Gastroesophageal sphincter (tissue), 4 donors: Measurements from ENCODE around the gene BRD4. TPM values are rescaled to one million over a fixed set of nuclear protein-coding genes. Genes with fewer than 3 reads are reported as not detected.

Source experiments
- ATAC-seq: fragments of 150-250 bp; one replicate; pipeline ENCODE4 v1.9.1; 2016; ENCODE audit warnings: mild to moderate bottlenecking, moderate library complexity
- H3K27ac ChIP-seq, 4 donors: fragments of 200-600 bp; sonication (generic) in 3 of 4; 1 replicate in 3 of 4; 2 replicates in 1 of 4; pipeline ENCODE4 v1.5.1; 2016 to 2019
- H3K27me3 ChIP-seq: fragments of 200-600 bp; sonication (generic); one replicate; pipeline ENCODE4 v1.5.1; 2019
- H3K36me3 ChIP-seq, 2 donors: fragments of 200-600 bp; sonication (generic); one replicate each; pipeline ENCODE4 v1.5.1; 2019; ENCODE audit warnings: control low read depth in 1 of 2
- H3K4me1 ChIP-seq, 3 donors: fragments of 200-600 bp; sonication (generic); 1 replicate in 2 of 3; 2 replicates in 1 of 3; pipeline ENCODE4 v1.5.1; 2016 to 2019; ENCODE audit warnings: control low read depth in 2 of 3
- H3K4me3 ChIP-seq, 2 donors: fragments of 200-600 bp; sonication (generic); one replicate each; pipeline ENCODE4 v1.5.1; 2019; ENCODE audit warnings: mild to moderate bottlenecking in 1 of 2, moderate library complexity in 1 of 2
- H3K9me3 ChIP-seq, 3 donors: fragments of 200-600 bp; sonication (generic); one replicate each; pipeline ENCODE4 v1.5.1; 2017 to 2019; ENCODE audit warnings: control low read depth in 2 of 3
- EP300 ChIP-seq: sonication (generic); formaldehyde crosslinking; IDR thresholded peaks from one replicate; pipeline ENCODE4 v1.6.1; 2017; ENCODE audit warnings: antibody characterized with exemption, mild to moderate bottlenecking
- POLR2A ChIP-seq, 2 donors: fragments of 450-650 bp; IDR thresholded peaks; one replicate each; pipeline ENCODE4 v1.6.1; 2017; ENCODE audit warnings: antibody characterized with exemption in 2 of 2, mild to moderate bottlenecking in 2 of 2, moderate library complexity in 1 of 2
- POLR2AphosphoS5 ChIP-seq: sonication (generic); formaldehyde crosslinking; IDR thresholded peaks from one replicate; pipeline ENCODE4 v1.6.1; 2017; ENCODE audit warnings: antibody characterized with exemption
- WGBS, 2 donors: methylation state at CpG; one replicate each; pipeline ENCODE4 v1.1.5; 2018; ENCODE audit warnings: low coverage in 1 of 2; 5-methylcytosine and 5-hydroxymethylcytosine counted together
- total RNA-seq, 4 donors: library from RNA; depleted of rRNA; stranded (reverse); fragments of >200 nt; gene quantifications; one replicate each; pipeline ENCODE4 v1.1.0, GENCODE V29; 2016
- TF ChIP-seq, protein P1 (sequence below), 4 experiments: fragments of 200-600 bp in 2 of 4; fragments of 450-650 bp in 2 of 4; sonication (generic) in 1 of 4; IDR thresholded peaks; one replicate each; pipeline ENCODE4 v1.5.1; 2017 to 2019; ENCODE audit warnings: antibody characterized with exemption in 4 of 4, mild to moderate bottlenecking in 2 of 4, moderate library complexity in 2 of 4

Gene BRD4
- total RNA-seq, 4 donors from 2014 or later: 29.6 to 49.3 (median 34.4) TPM

- H3K9me3 ChIP-seq: no peaks in the 10 kb centered on the region
- H3K4me1 ChIP-seq: peaks cover 23 to 96% (median 71%) of the 10 kb centered on the region in 3 donors
- H3K27me3 ChIP-seq: no peaks in the 10 kb centered on the region
- peak overlapping the region; percentile 78 to 88 (median 85) for H3K27ac ChIP-seq
- H3K36me3 ChIP-seq: peaks cover 0 to 63% of the 10 kb centered on the region in 2 donors
- H3K4me3 ChIP-seq: peak overlapping the region in 1 of 2 donors; percentile 8
- WGBS, 2 donors: 20% methylated on average over 5 of the region's 15 CpGs; no CpG with 5 or more reads in 1 of the 2 donors
- peak; percentile 35 for ATAC-seq
- peak; percentile 30 for TF ChIP-seq POLR2AphosphoS5
- TF ChIP-seq EP300: no peak
Observed at GRCh38 chr19:15249972-15250639, 82.2 kb downstream of the BRD4 start.

DNA sequence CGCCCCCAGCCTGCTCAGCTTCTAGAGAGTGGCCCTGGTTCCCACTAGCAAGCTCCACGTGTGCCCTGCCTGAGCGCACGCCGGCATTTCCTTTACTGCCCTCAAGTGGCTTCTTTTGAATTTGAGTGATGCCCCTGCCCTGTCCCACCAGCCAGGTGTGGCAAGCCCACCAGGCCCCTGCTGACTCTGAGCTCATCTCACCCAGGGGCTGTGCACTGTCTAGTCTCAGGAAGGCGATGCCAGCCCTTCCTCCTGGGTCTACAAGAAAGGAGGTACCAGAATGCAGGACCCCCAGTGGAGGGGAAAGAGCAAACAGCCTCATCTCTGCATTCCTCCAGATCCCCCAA, 82.8 kb downstream of the BRD4 start:
- no peak for ATAC-seq
- 10% methylated on average over 2 of the region's 6 CpGs; no CpG with 5 or more reads in 1 of the 2 donors for WGBS, 2 donors
- peak overlapping the region in 1 of 2 donors; percentile 8 for H3K4me3 ChIP-seq
- peak overlapping the region; percentile 78 to 88 (median 85) for H3K27ac ChIP-seq
- peaks cover 0 to 63% of the 10 kb centered on the region in 2 donors for H3K36me3 ChIP-seq
- TF ChIP-seq EP300 (no peak), POLR2A (IDR thresholded peaks at IDR 0.05) (no peak), POLR2AphosphoS5 (no peak)
- TF ChIP-seq, protein P1, sequence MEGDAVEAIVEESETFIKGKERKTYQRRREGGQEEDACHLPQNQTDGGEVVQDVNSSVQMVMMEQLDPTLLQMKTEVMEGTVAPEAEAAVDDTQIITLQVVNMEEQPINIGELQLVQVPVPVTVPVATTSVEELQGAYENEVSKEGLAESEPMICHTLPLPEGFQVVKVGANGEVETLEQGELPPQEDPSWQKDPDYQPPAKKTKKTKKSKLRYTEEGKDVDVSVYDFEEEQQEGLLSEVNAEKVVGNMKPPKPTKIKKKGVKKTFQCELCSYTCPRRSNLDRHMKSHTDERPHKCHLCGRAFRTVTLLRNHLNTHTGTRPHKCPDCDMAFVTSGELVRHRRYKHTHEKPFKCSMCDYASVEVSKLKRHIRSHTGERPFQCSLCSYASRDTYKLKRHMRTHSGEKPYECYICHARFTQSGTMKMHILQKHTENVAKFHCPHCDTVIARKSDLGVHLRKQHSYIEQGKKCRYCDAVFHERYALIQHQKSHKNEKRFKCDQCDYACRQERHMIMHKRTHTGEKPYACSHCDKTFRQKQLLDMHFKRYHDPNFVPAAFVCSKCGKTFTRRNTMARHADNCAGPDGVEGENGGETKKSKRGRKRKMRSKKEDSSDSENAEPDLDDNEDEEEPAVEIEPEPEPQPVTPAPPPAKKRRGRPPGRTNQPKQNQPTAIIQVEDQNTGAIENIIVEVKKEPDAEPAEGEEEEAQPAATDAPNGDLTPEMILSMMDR (IDR thresholded peaks at IDR 0.05): no peak
- no peaks in the 10 kb centered on the region for H3K27me3 ChIP-seq
- H3K4me1 ChIP-seq: peaks cover 23 to 100% (median 71%) of the 10 kb centered on the region in 3 donors
- no peaks in the 10 kb centered on the region for H3K9me3 ChIP-seq

- H3K27ac ChIP-seq: peak overlapping the region; percentile 78 to 88 (median 85)
- ATAC-seq: peak; percentile 71
- H3K4me3 ChIP-seq: peak overlapping the region in 1 of 2 donors; percentile 8
- H3K4me1 ChIP-seq: peaks cover 23 to 100% (median 71%) of the 10 kb centered on the region in 3 donors
- TF ChIP-seq EP300 (no peak), POLR2A (IDR thresholded peaks at IDR 0.05) (no peak), POLR2AphosphoS5 (peak; percentile 72)
- TF ChIP-seq, protein P1 (IDR thresholded peaks at IDR 0.05): peak in 1 of 4 experiments; percentile 26
- 18 to 19% methylated on average over 8 to 11 of the region's 19 CpGs for WGBS, 2 donors
- peaks cover 0 to 63% of the 10 kb centered on the region in 2 donors for H3K36me3 ChIP-seq
- no peaks in the 10 kb centered on the region for H3K9me3 ChIP-seq
- H3K27me3 ChIP-seq: no peaks in the 10 kb centered on the region
Observed at GRCh38 chr19:15248648-15249527, 83.5 kb downstream of the BRD4 start.

GRCh38 chr19:15248106-15248505, 84.2 kb downstream of the BRD4 start:
- Histone ChIP-seq H3K9me3 (no peaks in the 10 kb centered on the region), H3K27me3 (no peaks in the 10 kb centered on the region), H3K4me1 (peaks cover 23 to 92% (median 64%) of the 10 kb centered on the region in 3 donors), H3K36me3 (peaks cover 0 to 63% of the 10 kb centered on the region in 2 donors), H3K27ac (peak overlapping the region; percentile 43 to 88 (median 85)), H3K4me3 (no peak overlapping the region)
- ATAC-seq: no peak
- TF ChIP-seq POLR2AphosphoS5 (no peak), EP300 (no peak), POLR2A (IDR thresholded peaks at IDR 0.05) (no peak)
- TF ChIP-seq, protein P1 (IDR thresholded peaks at IDR 0.05): no peak
- 22 to 33% methylated on average over 3 of the region's 5 CpGs for WGBS, 2 donors
